ENCODE results near the gene GPER1.

GPER1 gene

DNA sequence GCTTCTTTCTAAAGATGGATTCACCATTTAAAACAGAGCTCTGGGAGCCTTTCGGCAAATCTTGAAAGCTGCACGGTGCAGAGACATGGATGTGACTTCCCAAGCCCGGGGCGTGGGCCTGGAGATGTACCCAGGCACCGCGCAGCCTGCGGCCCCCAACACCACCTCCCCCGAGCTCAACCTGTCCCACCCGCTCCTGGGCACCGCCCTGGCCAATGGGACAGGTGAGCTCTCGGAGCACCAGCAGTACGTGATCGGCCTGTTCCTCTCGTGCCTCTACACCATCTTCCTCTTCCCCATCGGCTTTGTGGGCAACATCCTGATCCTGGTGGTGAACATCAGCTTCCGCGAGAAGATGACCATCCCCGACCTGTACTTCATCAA, 3.7 kb downstream of the GPER1 start:
- no peak for DNase-seq

DNA sequence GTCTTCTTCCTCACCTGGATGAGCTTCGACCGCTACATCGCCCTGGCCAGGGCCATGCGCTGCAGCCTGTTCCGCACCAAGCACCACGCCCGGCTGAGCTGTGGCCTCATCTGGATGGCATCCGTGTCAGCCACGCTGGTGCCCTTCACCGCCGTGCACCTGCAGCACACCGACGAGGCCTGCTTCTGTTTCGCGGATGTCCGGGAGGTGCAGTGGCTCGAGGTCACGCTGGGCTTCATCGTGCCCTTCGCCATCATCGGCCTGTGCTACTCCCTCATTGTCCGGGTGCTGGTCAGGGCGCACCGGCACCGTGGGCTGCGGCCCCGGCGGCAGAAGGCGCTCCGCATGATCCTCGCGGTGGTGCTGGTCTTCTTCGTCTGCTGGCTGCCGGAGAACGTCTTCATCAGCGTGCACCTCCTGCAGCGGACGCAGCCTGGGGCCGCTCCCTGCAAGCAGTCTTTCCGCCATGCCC, 4.3 kb downstream of the GPER1 start:
- DNase-seq = no peak

DNA sequence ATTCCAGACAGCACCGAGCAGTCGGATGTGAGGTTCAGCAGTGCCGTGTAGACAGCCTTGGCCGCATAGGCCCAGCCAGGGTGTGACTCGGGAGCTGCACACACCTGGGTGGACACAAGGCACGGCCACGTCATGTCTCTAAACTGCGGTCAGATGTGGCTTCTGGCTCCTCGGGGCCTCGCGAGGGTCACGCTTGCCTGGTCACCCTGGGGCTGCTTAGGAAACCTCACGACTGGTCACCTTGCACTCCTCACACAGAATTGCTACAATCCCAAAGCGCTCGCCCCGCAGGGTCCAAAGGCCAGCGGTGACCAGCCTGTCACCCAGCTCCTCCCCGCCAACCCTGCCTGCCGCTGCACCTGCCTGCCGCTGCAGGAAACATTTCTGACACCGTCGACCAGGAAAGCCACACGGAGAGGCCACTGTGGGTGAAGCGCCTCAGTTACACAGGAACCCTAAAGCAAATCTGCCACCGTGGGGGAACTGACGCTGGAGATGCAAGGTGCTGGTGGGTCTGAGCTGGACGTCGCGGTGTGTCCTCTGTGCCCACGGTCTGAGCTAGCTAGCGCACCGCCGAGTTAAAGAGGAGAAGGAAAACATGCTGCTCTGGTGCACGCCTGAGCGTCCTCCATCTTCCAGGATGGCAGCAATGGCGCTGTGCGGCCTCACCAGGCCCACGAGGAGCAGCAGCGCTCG, 5.0 kb downstream of the GPER1 start:
- no peak for DNase-seq

DNA sequence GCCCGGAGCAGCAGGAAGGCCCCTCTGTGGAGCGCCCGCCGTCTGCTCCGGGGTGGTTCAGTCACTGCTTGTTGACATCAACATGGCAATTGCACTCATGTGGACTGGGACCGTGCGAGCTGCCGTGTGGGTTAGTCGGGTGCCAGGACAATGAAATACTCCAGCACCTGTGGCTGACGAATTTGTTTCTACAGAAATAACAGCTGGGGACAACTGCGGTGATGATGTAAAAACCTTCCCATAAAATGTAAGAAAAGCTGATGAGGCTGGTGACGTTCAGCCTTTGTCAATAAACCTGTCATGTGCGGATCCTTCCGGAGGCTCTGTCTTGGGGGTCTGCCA, 5.6 kb downstream of the GPER1 start:
- no peak for DNase-seq

DNA sequence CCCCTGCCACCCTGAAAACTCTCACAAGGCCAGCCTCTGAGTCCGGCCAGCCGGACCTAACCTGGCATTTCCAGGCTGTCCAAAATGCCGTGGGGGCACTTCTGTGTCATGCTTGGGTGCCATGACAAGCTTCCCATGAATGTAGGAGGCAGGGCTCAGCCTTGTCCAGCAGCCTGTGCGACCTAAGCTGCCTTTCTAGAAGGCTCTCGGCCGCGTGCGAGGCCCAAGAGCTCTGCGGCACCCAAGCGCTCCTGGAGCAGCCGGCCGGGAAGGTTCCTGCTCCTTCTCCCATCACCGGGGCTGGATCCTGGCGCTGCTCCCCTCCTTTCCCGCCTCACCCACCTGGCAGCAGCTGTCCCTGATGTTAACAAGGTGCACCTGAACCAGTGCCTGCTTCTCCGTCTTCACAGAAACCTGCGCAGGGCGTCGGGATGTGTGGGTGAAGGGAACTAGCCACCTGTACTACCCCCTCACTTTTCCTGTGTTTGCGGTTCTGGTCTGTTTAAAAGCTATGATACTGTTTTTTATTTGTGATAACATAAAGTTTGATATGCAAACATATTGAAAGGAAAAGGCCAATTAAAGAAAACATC, 6.1 kb downstream of the GPER1 start:
- DNase-seq = no peak

DNA sequence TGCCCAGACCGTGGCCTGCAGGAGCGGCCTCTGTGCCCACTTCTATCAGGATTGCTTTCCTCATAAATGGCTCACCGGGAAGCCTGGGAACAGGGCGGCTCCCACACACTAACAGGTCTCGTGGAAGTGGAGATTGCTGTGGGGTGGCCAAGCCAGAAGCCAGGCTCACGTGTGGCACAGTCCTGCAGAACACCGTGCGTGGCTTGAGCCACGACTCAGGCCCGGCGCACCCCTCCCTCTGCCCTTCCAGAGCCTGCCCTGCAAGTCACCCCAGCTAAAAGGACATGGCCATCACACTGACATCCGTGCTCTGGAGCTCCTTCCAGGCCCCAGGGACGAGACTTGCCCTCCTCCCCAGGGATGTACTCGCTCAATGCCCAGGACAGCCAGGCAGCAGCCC, 7.0 kb downstream of the GPER1 start:
- DNase-seq = no peak

DNA sequence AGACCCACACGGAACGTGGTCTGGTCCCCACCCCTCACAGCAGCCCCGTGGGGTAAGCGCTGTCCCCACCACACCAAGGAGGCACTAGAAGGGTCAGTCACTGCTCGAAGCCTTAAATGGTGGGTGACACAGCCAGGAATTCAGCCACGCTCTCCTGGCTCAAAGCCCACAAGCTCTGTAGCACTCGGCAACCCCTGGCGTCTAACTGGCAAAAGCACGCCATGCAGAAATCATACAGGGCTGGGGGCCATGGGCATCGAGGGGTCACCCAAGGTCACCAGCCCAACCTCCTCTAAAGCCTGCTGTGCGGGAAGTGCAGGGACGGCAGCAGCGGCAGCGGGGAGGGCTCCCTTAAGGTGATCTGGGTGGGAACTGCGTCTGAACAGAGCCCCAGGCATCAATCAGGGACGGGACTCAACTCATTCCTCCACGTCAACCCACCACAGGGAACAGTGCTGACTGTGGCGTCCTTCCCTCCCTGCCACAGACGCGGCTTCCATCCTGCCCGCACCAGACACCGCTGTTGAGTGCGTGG, 7.8 kb downstream of the GPER1 start:
- DNase-seq = no peak

DNA sequence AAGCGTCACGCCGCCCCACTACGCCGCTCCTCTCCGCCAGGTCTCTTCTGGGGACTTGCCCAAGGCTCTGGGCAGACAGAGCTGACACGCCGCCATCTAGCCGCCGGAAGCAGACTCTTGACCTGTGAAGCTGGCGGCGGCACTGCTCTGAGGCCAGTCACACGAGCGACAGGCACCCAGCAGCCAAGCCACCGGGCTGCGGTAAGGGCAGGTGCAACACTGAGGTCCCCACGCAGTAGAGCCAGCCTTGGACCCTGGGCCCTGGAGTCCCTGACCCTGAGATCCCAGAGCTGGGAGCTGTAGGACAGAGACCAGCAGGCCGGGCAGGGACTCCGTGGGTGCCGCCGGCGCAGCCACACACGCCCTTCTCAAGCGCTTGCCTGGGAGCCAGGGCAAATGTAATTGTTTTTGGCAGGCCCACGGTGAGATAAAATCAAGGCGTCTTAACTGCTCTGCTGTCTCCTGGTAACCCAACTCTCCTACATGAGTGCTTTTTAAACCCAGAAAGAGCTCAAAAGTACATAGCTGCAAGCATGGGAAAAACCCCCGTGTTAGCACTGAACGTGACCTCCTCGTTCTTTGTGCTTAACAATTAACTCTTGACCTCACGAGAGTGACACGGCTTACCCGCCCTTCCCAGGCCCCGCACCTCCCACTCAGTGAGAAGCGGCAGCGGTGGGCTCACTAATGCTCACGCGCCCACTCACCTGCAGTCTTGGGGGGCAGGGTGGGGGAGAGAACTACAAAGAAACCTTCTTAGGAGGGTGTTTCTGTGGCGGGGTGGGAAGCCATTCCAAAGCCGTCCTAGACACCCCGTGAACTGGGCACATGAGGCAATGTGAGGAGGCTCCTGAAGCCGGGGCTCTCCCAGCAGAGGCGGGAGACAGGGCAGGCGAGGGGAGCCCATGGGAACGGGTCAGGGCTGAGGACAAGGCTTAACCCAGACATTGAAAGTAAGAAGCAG, 8.5 kb downstream of the GPER1 start:
- DNase-seq = no peak

DNA sequence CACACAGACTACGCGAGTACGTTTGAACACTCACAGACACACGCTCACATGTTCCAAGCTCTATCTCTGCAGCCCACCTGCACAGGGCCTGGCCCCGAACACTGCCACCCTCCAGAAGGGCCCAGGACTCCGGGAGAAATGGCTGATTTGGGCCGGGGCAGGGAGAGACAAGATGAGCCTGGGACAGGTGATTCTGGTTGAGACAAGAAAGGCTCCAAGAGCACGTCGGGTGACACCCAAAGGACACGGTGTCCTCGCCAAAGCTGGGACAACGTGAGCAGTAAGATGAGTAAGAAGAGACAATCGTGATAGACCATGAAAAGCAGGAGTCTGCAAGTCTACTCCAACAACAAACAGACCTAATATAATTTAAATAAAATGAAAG, 9.2 kb downstream of the GPER1 start:
- no peak for DNase-seq

DNA sequence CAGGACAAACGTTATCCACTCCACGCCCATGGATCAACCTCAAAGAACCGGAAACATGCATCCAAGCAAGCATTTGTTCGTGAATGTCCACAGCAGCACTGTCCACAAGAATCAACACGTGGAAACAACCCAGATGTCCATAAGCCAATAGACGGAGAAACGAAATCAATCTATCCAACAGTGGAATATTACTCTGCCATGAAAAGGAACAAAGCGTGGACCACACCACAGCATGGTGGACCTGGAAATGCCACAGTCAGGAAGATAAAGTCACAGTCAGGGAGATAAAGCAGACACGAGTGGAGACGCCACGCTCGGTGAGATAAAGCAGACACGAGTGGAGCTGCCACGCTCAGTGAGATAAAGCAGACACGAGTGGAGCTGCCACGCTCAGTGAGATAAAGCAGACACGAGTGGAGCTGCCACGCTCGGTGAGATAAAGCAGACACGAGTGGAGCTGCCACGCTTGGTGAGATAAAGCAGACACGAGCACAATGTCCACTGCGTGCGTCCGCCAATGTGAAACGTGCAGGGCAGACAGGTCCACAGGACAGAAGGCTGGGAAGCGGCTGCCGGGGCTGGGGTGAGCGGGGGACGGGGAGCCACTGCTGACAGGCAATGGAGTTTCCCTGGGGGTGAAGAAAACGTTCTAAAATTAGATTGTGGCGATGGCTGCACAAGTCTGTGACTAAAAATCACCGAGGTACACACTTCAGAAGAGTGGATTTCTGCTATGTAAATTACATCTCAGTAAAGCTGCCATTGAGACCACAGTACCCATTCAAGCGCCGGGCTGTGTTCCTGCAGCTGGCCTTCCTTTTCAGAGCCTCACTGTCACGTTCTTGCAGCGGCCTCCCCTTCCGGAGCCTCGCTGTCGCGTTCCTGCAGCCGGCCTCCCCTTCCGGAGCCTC, 10.6 kb downstream of the GPER1 start:
- DNase-seq = no peak

DNA sequence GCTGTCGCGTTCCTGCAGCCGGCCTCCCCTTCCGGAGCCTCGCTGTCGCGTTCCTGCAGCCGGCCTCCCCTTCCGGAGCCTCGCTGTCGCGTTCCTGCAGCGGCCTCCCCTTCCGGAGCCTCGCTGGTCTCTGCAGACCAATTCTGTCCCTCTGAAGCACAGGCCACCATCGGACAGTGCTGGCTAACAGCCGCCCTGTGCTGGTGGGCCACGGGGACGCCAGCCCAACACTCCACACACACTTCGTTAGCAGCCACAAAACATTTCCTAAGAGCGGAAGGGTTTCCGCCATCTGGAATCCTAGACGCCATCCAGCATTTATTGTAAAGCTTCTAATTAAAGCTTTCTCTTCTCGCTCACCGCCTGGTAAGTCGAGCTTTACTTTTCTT, 11.2 kb downstream of the GPER1 start:
- no peak for DNase-seq

DNA sequence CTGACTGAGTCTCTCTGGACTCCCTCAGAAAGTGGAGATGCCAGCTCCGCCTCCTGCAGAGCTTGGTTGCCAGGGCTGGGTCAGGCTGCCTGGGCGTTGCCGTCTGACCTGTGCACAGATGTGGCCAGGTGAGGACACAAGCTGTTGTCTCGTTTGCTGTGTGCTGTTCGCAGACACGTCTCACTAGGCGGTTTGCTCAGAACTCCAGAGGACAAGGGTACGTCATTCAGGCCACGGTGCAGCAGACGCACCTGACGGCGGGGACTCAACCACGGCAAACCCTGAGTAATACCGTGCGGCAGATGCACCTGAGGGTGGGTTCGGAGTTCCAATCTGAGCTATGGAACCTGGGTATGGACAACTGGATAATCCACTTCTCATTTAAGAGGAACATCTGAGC, 11.7 kb downstream of the GPER1 start:
- no peak for DNase-seq

DNA sequence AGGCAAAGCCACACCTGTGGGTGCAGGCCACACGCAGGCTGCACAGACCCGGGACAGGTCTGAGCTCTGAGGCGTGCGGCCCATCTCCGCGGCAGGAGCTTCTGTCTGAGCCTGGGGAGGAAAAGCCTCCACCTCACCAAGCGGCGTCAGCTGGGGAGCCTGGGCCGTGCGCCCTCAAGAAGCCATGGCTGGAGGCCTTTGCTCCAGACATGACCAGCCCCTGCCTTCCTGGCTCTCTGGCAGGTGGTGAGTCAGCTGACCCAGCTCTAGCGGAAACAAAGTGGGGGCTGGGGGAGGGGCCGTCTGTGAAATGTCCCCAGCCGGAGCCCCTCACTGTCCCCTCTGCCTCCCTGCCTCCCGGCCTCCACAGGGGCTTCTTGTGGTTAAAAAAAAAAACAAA, 12.5 kb downstream of the GPER1 start:
- no peak for DNase-seq

DNA sequence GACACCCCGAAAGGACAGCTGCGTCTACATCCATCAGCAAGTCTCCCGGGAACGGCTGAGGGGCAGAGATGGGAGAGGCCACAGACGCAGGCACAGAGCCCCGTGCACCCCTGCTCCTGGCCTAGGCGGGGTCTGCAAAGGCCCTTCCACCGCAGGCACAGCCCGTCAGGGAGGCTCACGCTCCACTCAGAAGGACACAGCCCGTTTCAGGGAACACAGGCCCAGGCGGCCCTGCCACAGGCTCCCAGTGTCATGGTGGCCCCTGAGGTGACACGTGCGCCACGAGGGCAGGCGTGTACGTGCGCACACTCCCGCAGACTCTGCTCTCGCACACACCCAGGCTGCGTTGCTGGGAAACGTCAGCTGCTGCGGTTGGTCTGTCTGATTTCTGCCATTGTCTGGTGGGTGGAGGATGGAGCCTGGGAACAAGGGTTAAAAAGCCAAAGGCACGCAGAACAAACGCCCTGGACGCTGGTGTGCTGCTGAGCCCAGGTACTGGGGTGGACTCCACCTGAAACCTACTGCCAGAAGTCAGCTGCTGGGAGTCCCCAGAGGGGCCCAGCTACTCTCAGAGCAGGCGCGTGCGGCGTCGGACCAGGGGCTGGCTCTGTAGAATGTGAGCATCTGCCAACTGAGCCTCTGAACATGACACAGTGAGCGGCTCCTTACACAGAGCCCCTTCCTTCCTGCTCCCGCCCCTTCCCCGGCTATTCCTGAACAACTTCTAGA, 13.1 kb downstream of the GPER1 start:
- no peak for DNase-seq

DNA sequence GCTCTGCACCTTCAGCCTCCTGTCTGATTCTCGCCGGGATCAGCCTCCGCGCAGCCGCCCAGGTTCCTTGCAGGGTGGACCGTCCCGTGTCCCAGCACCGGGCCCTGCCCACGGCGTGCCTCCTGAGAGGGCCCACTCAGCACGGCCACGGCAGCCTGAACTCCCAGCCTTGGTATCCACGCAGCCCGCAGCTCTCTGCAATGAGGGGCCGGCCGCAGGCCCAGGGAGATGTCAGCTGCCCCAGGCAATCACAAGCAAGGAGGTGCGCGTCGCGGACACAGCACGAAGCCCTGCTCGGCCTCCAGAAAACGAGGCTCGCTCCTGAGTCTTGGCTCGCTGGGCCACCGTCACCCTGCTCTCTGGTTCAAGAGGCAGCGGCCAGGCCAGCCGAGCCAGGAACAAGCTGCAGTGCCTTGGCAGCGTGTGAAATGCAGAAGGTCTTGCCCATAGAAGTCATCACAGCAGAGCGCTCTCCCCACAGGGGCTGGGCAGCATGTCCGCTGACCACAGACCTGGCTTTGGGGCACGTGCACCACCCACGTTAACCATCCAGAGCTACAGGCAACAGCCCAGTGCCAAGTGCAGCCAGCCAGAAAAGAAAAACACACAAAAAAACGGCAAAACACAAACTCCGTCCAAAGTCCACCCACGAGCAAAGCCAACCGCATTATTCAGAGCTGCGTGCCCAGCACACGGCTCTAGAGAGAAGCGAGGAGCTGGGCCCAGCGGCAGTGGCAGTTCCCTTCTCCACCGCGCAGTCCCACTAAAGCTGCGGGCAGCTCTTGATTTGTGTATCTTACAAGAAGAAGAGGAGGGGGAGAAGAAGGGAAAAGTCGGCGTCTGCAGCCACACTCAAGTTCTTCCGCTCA, 13.9 kb downstream of the GPER1 start:
- DNase-seq = no peak

DNA sequence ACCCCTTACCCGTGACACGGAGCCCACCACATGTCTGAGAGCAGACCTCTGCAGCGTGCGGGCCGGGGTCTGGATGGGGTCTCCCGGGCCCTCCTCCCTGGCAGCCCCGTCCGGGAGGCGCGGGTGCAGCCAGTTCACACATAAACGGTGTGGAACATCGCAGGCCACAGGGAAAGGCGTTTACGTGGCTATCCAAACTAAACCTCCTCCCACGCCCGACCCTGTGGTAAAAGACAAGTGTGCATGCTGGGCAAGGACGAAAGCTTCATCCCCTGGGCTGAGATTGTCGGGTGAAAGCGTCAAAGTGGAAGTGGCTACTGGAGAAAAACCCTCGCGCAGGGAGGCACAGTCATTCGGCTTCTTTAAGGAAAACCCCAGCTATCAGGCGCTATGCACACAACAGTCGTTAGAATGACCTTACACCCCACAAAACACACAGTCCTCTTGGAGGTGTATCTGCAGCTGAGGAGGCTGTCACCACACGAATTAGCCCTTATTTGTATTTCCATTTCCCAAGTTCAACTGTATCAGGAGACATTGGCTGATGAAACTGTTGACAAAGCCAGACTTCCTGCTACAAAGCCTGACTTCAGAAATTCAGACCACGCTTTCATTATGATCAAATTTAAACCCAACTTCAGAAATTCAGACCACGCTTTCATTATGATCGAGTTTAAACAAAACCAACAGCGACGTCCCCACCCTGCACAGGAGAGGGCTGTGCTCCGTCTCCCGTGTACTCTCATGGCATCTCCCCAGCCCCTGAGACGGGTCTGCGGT, 15.3 kb downstream of the GPER1 start:
- DNase-seq = no peak

DNA sequence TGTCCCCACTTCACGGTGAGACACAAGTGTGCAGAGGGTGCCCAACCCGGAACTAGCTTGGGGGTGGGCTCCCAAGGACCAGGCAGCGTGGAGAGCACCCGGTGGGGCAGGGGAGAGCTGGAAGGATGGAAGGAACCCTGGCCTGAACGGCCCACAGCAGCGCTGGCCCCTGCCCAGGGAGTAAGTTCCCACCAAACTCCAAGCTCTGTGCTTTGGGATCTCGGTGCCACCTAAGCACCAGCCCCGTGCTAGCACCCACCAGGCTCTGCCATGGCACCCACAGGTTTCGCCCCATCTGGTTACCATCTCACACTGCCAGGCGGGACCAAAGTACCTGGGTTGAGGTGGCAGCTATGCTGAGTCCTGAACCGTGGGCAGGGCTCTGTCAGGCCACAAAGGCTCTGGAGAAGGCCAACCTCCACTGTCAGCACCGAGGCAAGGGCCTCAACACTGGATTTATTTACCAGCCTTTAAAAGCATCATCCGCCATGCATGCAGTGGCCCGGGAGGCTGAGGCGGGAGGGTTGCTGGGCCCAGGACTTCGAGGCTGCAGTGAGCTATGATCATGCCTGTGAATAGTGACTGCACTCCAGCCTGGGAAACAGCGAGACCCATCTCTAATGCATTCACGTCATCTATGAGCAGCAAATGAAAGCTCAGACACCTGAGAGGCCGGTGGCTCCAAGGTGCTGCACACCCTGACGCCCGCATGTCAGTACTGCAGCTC, 16.0 kb downstream of the GPER1 start:
- no peak for DNase-seq

DNA sequence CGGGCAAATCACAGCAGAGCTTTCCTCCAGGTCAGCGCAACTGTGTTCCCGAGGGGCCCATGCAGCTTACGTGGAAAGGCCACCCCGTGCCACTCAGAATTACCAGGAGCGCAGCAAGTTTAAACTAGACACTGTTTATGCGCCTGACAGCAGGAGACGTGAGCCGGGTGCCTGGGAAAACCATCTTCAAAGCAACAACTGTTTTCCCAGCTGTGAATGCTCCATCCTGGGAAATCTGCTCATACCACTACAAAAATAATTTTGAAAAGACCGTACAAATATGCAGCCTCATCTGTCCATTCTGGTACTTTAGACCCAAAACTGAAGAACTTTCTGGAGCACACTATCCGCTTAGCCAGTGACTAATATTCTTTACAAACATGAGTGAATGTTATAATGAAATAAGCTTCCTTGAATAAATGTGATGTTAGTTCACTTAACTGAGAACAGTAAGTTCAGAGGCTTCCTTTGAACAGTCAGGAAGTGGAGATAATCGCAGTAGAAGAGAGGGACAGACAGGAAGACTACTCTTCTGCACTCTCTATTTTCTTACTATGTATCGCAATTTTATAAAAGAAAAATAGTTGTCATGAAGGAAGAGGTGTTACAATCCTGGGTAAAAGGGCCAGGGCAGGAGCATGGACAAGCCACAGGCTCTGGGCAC, 16.7 kb downstream of the GPER1 start:
- DNase-seq = no peak

DNA sequence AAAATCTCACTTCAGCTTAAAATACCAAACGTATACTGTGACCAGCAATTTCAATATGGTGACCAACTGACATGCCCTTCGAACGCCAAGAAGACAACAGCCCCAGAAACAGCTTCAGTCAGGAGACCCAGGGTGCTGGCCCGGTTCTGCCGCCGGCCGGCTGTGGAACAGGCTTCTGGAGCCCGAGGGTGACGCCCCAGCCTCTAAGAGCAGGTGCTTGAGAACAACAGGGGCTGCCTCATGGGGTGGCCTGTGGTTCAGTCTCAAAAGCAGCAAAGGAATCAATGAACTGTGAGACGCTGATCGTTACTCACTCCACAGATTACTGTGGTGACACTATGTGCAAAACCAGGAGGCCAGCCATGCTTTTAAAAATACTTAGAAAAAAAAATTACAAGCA, 17.3 kb downstream of the GPER1 start:
- DNase-seq = no peak
